ENCODE results near the gene VPS16.

Gene VPS16

DNA sequence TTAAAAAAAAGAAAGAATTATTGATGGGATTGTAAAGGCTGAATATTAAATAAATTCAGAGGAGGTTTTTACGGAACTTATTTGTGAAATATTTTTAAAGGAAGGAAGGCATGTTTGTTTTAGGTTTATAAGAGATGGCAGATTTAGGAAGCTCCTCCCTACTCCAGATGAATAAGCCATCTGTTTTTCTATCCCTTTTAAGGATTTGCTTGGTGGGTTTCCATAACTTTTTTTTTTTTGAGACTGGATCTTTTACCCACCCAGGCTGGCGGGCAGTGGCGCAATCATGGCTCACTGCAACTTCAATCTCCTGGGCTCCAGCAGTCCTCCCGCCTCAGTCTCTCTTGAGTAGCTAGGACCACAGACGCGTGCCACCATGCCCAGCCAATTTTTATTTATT lies 63.1 kb downstream of the VPS16 start:
- no peak overlapping the region for H3K4me3 ChIP-seq (ENCODE audit: control insufficient read depth, low read depth, low read length)
- TF ChIP-seq, protein P1, sequence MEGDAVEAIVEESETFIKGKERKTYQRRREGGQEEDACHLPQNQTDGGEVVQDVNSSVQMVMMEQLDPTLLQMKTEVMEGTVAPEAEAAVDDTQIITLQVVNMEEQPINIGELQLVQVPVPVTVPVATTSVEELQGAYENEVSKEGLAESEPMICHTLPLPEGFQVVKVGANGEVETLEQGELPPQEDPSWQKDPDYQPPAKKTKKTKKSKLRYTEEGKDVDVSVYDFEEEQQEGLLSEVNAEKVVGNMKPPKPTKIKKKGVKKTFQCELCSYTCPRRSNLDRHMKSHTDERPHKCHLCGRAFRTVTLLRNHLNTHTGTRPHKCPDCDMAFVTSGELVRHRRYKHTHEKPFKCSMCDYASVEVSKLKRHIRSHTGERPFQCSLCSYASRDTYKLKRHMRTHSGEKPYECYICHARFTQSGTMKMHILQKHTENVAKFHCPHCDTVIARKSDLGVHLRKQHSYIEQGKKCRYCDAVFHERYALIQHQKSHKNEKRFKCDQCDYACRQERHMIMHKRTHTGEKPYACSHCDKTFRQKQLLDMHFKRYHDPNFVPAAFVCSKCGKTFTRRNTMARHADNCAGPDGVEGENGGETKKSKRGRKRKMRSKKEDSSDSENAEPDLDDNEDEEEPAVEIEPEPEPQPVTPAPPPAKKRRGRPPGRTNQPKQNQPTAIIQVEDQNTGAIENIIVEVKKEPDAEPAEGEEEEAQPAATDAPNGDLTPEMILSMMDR (conservative IDR thresholded peaks at IDR 0.05; ENCODE audit: control insufficient read depth, insufficient read depth, low read depth, low read length), result no peak
- DNase-seq (ENCODE audit: low read depth), result no peak

DNA sequence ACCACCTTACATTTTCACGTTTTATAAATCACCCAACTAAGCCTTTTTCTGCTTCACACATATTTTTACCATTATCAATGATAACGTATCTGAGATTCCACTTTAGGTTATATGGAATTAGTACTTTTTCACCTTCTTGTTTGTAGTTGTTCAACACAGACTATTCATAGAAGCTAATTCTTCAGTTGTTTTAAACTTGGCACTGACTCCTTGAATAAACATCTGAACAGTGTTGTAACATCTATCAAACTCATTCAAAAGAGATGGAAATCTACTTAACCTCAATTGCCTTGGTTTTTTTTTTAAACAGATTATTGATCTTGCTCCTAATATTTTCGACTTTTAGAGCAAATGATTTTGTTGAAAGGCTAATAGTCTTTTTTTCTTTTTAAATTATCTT lies 67.0 kb downstream of the VPS16 start:
- DNase-seq (ENCODE audit: low read depth), result no peak
- TF ChIP-seq, protein P1 (conservative IDR thresholded peaks at IDR 0.05; ENCODE audit: control insufficient read depth, insufficient read depth, low read depth, low read length), result no peak

DNA sequence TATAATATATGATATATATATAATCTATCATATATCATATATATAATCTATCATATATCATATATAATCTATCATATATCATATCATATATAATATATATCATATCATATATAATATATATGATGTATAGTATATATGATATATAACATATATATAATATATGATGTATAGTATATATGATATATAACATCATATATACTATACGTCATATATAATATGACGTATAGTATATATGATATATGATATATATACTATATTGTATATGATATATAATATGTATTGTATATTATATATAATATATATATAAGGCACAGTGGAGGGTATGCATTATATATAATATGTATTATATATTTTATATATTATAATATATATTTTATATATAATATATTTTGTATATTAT lies 69.4 kb downstream of the VPS16 start:
- no peak for DNase-seq (ENCODE audit: low read depth)
- TF ChIP-seq, protein P1 (conservative IDR thresholded peaks at IDR 0.05; ENCODE audit: control insufficient read depth, insufficient read depth, low read depth, low read length), result no peak
- no peak overlapping the region for H3K4me3 ChIP-seq (ENCODE audit: control insufficient read depth, low read depth, low read length)

More for the DNA sequence above, 67.0 kb downstream of the VPS16 start:
- no peak overlapping the region for H3K4me3 ChIP-seq (ENCODE audit: control insufficient read depth, low read depth, low read length)

DNA sequence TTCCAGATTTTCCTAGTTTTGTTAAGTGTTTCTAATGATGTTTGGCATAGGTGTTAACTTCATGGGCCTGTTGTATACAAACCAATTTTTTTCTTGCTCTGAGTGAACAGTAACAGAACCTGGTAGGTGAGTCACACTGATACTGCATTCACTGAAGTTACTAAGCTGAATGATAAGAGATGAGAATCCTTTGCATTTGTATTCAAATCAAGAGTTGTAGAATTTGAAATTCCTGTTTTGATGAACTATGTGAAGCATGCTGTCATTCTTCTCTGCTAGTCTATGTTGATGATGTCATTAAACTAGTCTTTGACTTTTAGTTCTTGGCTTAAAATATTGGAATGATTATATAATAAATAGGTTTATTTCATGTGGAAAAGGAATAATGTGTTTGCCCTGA lies 70.7 kb downstream of the VPS16 start:
- no peak for DNase-seq (ENCODE audit: low read depth)
- TF ChIP-seq, protein P1 (conservative IDR thresholded peaks at IDR 0.05; ENCODE audit: control insufficient read depth, insufficient read depth, low read depth, low read length), result no peak
- no peak overlapping the region for H3K4me3 ChIP-seq (ENCODE audit: control insufficient read depth, low read depth, low read length)

DNA sequence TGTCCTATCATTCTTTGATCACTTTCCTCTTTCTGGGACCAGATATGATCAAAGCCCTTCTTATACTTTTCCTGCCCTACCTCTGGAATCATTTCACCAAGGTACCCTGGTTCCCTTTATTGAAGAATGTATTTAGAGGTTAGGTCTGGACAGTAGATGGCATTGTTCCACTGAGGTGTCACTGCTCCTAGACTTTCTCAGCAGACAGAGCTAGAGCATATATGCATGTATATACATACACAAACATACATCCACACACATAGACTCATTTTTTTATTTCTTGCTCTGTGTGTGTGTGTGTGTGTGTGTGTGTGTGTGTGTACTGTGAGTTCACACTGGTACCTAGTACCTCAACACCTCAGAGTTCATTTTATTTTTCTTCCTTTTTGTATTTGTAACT lies 73.6 kb downstream of the VPS16 start:
- TF ChIP-seq, protein P1 (conservative IDR thresholded peaks at IDR 0.05; ENCODE audit: control insufficient read depth, insufficient read depth, low read depth, low read length), result peak; percentile 0
- no peak for DNase-seq (ENCODE audit: low read depth)

More for the DNA sequence above, 73.6 kb downstream of the VPS16 start:
- no peak overlapping the region for H3K4me3 ChIP-seq (ENCODE audit: control insufficient read depth, low read depth, low read length)

Data from fibroblast of mammary gland (primary cell).